ENCODE results near the gene TSPAN18.

The TSPAN18 gene, protein sequence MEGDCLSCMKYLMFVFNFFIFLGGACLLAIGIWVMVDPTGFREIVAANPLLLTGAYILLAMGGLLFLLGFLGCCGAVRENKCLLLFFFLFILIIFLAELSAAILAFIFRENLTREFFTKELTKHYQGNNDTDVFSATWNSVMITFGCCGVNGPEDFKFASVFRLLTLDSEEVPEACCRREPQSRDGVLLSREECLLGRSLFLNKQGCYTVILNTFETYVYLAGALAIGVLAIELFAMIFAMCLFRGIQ

DNA sequence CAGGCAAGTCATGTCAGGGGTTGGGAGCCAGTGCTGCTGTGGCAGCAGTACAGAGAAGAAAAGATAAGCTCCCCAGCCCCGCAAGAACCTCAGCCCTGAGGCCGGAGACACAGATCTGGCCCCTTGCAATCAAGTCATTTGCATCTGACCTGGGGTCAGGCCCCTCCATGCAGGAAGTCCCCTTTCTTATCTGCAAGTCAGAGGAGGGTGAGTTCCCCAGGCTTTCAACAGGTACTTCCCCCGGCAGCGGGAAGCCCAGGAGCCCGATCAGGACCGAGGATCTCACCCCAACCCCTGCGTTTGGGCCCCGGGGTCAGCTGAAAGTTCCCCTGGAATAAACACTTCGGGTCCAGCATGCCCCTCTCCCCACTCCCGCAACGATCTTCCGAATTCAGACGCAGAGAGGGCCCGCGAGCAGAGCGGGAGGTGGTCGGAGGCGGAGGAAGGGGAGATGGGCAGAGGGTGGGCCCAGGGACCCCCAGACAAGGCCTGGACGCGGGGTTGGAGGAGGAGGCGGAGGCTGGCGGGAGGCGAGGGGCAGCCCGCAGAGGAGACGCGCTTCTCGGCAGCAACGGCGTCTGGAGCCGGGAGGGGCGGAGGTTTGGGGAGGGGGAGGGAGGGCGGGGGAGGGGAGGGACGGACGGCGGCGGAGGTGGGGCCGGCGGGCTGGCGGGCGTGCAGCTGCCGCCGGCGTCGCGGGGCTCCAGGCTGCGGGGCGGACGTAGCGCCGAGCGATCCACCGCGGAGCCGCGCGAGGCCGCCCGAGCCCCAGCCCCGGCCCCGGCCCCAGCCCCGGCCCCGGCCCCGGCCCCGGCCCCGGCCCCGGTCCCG is at the start of gene TSPAN18:
TSS of gene TSPAN18 (plus strand) at position 680 of the 831 bp plus-strand sequence. CDS start 179,455 bp downstream, outside the sequence.
- DNase-seq (ENCODE audit: low read depth) = peak; percentile 50
- TF ChIP-seq, protein P1, sequence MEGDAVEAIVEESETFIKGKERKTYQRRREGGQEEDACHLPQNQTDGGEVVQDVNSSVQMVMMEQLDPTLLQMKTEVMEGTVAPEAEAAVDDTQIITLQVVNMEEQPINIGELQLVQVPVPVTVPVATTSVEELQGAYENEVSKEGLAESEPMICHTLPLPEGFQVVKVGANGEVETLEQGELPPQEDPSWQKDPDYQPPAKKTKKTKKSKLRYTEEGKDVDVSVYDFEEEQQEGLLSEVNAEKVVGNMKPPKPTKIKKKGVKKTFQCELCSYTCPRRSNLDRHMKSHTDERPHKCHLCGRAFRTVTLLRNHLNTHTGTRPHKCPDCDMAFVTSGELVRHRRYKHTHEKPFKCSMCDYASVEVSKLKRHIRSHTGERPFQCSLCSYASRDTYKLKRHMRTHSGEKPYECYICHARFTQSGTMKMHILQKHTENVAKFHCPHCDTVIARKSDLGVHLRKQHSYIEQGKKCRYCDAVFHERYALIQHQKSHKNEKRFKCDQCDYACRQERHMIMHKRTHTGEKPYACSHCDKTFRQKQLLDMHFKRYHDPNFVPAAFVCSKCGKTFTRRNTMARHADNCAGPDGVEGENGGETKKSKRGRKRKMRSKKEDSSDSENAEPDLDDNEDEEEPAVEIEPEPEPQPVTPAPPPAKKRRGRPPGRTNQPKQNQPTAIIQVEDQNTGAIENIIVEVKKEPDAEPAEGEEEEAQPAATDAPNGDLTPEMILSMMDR (IDR thresholded peaks at IDR 0.05; ENCODE audit: low read depth, low read length, missing control alignments) = no peak
- H3K4me3 ChIP-seq (ENCODE audit: low read depth, low read length) = peak within 1 kb of the TSS; percentile 56

DNA sequence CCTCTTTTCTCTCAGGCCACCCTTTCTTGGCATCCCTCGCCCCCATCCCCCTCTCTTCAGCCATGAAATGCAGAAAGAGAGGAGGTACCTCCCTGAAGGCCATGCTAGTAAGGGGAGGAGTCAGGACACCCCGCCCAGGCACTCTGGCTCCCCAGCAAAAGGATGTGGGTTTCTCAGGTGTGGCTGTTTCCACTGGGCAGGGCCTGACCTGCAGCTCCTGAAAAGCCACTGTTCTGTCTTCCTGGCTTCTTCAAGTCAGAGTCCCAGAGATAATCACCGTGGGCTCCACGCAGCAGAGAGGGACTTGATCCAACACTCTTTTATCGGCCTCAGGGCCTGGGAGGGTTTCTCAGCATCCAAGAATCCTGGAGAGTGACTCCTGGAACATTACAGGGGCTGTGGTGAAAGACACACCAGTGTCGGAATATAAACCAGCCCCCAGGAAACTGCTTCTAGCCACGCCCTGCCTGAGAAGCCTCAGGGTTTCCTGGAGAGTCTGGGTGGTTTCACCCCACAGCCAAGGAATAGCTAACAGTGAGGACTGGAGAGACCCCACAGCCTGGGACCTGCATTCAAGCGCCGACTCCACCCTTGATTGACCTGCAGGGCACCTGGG is 45.7 kb upstream of the TSPAN18 start:
- no peak for DNase-seq (ENCODE audit: low read depth)
- H3K4me3 ChIP-seq (ENCODE audit: low read depth, low read length) = no peak overlapping the region
- TF ChIP-seq, protein P1 (IDR thresholded peaks at IDR 0.05; ENCODE audit: low read depth, low read length, missing control alignments) = no peak

DNA sequence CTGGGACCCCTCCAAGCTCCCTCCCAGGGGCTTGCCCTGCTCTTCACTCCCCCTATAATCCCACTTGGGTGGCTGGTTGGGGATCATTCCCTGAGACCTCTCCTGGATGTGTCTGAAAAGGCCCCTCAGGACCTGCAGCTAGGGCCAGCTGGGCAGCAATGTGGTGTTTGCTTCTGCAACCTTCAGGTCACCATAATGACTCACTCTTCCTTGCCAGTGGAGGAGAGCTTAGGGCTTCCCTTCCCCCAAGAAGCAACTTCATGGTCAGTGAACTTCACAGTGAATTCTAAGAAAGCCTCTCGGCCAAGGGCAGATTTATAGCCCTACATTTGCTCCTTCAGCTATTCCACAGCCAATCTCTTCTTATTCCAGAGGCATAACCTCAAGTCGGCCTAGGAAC is 45.1 kb upstream of the TSPAN18 start:
- no peak overlapping the region for H3K4me3 ChIP-seq (ENCODE audit: low read depth, low read length)

DNA sequence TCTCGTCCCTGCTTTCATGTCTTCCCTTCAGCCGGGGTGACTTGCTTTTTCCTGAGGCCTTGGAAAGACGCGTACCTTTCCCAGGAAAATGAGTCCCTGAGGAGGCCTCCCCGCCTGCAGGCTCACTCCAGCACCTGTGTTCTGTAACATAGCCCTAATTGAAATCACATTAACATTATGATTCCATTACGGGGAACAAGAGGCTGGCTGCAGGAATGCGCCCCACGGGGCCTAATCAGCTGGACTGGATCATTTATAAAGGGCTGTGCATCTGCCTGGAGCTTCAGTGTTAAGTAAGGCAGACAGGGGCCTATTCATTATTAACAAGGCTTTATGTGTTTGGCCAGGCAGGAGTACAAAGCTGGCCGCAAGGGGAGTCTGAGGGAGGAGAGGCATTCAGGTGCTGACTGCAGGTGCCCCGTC is 41.9 kb upstream of the TSPAN18 start:
- no peak overlapping the region for H3K4me3 ChIP-seq (ENCODE audit: low read depth, low read length)
- TF ChIP-seq, protein P1 (IDR thresholded peaks at IDR 0.05; ENCODE audit: low read depth, low read length, missing control alignments) = no peak
- no peak for DNase-seq (ENCODE audit: low read depth)

More for the DNA sequence above, 45.1 kb upstream of the TSPAN18 start:
- TF ChIP-seq, protein P1 (IDR thresholded peaks at IDR 0.05; ENCODE audit: low read depth, low read length, missing control alignments) = no peak
- DNase-seq (ENCODE audit: low read depth) = no peak

DNA sequence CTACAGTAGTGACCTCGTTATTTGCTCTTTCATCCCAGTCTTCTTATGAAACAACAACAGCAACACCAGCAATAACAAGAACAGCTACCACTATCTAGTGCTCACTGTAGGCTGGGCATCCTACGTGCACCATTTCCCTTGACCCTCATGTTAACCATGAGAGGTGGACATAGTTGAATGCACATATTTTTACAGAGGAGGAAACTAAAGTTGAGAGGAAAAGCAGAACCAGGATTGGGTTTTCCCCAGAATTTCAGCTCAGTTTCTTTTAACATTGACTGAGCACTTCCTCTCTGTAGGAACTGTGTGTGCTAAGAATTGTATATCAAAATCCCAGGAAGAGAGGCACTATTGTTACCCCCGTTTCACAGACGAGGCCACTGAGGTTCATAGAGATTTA is 39.4 kb upstream of the TSPAN18 start:
- DNase-seq (ENCODE audit: low read depth) = no peak
- TF ChIP-seq, protein P1 (IDR thresholded peaks at IDR 0.05; ENCODE audit: low read depth, low read length, missing control alignments) = no peak
- H3K4me3 ChIP-seq (ENCODE audit: low read depth, low read length) = no peak overlapping the region

DNA sequence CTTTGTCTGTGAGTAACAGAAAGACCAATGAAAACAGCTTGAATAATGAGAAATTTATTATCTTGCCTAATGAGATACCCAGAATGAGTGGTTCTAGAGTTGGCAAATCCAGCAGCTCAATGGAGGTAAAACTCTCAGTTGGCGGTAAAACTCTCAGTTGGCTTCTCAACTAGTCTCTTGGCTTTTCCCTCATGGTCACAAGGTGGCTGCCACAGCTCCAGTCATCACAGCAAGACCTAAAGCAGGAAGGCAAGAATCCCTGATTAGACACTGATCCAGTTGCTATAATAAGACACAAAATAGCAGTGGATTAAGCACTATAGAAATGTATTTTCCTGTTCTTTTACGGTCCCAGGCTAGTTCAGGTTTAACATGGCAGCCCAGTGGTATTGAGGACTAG is 37.5 kb upstream of the TSPAN18 start:
- no peak for DNase-seq (ENCODE audit: low read depth)
- TF ChIP-seq, protein P1 (IDR thresholded peaks at IDR 0.05; ENCODE audit: low read depth, low read length, missing control alignments) = no peak
- no peak overlapping the region for H3K4me3 ChIP-seq (ENCODE audit: low read depth, low read length)
